Activated T-cell treated with anti-CD3 and anti-CD28 coated beads for 24 hours (primary cell): Measurements from ENCODE around the gene LRP8.
"Not testable (repeated sequence)": the region's sequence is repeated elsewhere in the genome, so short reads cannot be mapped to it uniquely, and the experiment has no call there.

Experiments used
- DNase-seq: peaks from one replicate; pipeline ENCODE4 v3.0.0-alpha.2; 2020; ENCODE audit warnings: low read depth

LRP8 gene

DNA sequence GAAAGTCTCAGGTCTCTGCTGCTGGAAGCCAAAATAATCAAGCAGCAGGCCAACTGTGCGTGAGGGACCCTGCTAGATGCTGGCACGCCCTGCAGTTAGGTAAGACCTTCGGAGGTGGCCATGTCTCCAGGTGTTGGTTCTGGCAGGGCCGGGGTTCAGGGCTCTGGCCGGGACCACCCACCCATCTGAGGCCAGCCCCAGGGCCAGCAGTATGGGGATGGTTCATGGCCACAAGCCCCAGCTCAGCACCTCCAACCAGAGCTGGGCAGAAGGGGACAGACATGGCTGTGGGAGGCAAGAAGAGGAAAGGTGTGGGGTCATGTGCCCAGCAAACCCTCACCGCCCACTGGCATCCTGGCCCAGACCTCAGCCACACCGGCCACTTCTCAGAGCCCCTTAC lies 23.3 kb downstream of the LRP8 start:
- DNase-seq: no peak

DNA sequence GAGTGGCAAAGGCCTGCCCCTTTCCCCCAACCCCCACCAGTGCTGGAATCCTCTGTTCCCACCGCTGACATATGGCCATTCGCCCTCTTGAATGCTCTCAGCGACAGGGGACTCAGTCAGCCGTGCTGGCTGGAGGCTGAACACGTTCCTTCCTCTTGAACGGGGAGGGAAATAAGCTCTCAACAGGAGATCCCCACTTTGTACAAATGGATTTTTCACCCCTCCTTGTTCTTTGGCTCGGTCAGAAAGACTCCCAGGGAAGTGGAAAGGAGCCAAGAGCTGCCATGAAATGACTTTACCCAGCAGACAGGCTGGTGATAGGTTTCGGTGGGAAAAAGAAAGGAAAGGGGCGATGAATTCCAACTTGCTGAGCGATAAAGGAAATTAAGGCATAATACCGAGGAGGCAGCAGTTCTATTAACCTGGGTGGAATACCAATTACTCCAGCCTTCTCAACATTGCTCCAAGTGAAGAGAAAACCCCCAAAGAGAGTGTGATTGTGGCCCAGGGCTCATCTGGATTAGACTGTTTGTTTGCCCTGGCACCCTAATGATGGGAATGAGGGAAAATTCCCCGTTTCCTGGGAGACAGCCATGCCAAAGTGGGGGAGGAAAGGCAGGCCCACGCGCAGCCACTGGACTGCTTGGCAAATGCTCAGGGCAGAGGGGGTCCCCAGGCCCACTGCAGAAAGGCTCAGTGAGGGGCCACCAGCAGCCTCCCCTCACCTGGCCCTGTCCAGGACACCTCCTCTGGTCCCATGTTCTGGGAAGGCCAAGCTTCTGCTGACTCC lies 23.9 kb downstream of the LRP8 start:
- no peak for DNase-seq

DNA sequence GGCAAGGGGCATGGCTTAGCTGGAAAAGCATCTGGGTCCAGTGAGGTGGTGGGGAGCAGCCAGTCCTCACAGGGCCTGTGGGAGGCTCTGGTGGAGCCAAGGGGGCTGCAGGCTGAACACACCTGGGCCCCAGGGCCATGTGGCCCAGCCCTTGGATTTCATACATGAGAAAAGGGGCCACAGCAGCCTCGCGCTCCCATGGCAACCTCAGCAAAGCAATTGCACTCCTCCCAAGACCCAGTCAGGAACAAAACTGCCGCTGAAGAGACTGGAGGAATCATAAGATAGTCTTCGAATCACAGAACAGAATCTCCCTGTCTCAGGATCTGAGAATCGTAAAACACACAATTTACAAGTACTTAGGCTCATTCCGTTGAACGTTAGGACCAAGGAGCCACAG lies 24.6 kb downstream of the LRP8 start:
- no peak for DNase-seq

DNA sequence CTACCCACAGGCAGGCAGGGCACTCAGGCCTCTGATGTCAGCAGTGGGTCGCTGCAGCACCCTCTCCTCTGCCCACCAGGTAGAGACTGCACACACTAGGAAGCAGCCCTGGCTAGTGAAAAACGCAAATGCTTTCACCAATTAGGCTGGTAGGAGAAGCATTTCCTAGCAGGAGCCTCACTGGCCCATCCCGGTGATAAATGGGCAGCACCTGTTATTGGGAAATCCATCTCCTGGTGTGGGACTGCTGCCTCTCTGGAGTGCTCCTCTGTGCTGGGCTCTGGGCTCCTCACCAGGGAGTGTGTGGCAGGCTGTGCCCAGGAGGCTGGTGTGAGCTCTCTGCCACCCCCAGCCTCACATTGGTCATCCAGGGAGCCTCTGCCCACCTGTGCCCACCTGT lies 28.6 kb downstream of the LRP8 start:
- DNase-seq: no peak

DNA sequence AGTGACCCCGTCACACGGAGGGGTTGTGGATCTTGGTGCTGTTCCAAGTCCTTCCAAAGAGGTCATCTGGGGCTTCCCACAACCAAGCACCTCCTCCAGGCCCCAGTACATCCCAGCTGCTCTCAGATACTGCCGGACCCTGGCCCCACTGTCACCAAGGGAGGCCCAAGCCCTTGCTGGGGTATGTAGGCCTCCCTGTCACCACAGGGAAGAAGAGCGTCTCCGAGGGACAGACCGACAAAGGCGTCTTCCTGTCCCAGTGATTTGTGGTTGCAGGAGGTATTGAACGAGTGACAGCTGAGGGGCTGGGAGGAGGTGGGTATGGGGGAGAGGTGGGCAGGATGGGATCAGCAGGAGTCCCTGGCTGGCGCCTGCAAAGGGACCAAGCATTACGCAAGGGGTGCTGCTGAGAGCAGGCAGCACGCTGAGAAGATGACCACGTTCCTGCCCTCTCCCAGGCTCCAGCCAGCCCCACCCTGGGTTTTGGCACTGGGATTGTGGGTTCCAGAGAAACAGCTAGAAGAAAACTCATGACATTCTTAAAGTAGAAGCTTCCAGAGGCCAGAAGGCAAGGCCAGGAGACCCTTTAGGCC lies 29.7 kb downstream of the LRP8 start:
- DNase-seq: no peak

DNA sequence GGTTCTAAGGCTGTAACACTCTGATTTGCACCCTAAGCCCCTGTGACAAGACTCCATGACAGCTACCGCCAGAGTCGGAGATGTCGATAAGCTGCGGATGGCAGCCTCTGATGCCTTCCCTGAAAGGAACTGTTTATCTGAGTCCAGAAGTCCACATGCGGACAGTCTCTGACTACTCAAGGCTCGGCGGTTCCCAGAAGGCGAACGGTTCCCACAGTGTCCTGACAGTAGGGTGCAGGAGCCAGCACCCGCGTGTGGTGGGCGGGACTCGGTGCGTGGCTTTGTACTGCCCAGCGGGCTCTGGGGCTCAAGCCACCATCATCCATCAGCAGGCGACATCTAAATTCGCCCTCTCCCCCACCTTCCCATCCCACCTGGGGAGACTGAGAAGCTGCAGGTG lies 30.7 kb downstream of the LRP8 start:
- no peak for DNase-seq

DNA sequence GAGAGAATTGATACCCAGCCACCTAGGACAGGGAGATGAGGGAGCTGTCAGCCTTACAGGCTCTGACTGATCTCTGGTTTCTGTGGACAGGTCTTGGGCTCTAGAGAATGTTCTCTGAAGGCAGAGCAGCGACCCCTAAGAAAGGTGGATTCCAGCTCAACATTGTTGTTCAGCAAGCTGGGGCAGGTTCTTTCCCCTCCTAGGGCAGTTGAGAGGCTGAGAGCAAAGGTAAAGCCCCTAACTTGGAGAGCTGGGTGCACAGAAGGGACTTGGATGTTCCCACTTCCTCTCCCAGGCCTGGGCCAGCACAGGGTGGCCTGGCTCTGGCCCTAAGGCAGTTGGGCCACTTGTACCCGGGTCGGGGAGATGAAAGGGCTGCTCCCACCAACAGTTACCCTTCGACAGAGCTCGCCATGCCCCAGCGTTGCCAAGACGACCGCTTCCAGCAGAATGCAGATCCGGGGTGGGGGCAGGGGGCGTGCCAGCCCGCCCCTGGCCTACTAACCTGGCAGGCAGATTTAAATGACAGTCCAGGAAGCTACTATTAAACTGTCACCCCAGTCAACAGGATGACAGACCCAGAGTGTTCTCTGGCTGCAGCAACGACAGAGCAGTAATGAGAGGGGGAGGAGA lies 31.6 kb downstream of the LRP8 start:
- no peak for DNase-seq

DNA sequence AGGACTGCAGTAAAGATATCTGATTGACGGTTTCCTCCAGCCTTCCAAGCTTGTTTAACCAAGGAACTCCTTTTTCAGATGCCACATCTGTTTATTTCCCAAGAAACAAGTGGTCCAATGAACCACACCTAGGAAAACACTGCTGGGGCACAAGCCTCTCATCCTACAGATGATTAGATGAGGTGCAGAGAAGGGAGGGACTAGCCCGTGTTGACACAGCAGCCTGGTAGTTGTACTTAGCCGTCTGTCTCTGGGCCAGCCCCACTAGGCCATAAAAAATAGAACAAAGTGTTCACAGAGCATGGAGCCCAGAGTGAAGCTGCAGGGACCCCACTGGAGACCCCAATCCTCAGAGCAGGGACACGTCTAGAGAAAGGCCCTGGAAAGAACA lies 32.1 kb downstream of the LRP8 start:
- DNase-seq: no peak

DNA sequence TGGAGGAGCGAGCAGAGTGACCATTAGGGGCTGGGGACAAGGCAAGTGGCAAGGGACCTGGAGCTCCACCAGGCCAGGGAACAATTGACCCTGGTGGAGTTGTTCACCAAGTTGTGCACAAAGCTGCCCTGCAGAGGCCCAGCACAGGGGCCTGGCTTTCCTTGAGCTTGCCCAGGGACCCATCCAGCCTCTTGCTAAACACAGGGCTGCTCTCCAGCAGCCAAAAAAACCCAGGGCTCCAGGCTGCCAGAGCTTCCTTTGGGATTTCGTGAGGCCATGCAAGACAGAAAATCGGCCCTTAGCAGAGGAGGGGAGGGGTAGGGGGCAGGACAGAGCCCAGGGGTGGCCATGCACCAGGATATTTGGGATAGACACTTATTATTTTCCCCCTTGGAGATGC lies 32.6 kb downstream of the LRP8 start:
- DNase-seq: no peak

DNA sequence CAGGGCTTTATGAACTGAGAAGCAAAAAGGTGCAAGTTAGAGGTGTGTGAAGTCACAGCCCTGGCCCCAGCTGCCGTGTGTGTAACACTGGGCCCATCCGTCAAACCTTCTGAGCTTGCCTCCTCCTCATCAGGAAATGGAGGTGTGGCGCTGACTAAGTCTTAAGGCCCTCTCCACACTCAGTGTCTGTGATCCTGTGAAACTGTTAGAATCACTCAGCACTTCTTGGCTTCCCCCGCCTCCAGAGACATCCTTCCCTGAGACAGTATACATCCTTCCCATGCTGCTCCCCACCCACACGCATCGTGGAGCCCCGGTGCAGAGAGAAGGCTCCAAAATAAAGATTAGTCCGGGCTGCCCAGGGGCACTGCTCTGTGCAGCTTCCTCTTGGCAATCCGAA lies 33.3 kb downstream of the LRP8 start:
- peak; percentile 49 for DNase-seq

DNA sequence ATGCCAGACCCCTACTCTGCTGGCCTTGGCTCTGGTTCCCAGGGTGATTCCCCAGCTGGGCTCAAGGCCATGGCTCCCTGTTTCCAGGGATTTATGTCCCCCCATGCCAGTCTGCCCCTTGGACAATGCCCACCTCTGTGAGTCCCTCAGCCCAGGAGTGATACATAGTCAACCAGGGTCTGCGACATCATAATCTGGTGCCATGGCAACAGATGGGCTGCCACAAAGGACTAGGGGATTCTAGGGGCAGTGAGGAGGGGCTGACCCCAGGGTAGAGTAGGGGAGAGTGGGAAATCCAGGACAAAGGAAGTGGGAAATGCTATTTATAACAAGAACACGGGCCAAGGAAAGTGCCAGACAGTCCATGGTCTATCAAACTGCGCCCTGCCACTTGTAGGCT lies 33.8 kb downstream of the LRP8 start:
- DNase-seq: no peak

DNA sequence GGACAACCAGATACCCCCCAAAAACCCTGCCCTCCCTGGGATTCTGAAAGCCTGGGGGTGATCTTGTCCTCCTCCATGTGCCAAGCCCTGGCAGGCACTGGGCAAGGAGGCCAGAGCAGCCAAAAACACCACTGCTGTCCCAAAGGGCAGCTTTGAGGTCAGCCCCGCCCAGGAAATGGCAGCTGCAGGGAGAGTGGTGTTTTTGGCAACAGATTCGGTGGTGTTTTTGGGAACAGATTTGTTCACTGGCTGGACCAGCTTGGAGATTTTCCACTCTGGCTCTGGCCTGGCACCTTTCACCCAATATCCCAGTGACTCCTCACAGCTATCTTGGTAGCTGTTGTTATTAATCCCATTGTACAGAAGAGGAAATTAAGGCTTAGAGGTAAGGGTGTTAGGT lies 34.7 kb downstream of the LRP8 start:
- no peak for DNase-seq

DNA sequence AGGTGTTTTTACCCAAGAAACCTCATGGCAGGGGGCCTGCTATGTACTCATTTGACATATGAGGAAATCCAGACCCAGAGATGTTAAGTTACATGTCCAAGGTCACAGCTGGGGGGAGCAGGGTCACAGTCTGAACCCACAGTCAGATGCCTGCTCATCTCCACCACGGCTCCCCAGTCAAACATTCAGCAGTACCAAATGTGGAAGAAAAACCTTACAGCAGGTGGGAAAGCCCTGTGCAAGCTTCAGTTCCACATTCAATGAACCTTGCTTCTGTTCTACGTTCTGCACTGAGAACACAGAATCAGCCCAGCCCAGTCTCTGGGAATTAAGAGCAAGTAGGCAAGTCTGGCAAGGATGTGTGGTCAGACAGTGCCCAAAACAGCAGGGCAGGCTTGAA lies 35.2 kb downstream of the LRP8 start:
- no peak for DNase-seq

DNA sequence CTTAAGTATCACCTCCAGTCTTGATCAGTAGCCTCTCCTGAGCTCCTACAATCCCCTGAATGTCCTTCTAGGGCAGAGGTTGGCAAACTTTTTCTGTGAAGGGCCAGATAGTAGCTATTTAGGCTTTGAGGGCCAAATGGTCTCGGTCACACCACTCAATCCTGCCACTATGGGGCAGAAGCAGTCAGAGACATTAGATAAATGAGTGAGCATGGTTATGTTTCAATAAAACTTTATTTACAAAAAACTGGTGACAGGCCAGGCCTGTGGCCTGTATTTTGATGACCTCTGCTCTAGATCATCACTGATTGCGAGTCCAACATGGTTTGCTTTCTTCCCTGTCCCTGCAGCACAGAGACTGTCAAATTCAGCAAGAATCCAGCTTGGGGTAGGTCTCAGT lies 36.3 kb downstream of the LRP8 start:
- DNase-seq: no peak

DNA sequence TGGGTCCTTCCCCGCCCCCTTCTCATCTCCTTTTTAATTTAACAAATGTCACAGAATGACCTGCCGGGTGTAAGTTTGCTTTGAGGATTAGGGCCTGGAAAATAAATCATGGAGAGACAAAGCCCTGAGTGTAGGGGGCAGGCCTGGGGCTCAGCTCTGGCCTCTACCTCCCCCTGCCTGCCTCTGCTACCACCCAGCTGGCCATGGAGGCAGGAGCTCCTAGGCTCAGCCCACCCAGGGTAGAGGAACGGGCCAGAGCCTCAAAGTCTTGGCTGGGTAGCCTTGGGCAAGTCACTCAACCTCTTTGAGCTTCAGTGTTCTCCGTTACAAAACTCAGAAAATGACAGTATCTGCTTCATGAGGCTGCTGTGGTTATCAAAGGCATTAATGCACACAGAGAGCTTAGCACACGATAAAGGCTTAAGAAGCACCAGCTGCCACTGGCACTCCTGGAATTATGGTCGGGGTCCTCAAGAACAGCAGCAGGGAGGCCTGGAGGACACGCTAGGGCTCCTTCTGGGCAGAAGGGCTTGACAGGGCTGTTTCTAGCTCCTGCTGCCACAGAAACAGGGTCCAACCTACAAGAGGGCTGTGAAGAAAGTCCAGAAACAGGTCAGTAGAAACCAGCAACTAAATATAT lies 39.0 kb downstream of the LRP8 start:
- DNase-seq: no peak

DNA sequence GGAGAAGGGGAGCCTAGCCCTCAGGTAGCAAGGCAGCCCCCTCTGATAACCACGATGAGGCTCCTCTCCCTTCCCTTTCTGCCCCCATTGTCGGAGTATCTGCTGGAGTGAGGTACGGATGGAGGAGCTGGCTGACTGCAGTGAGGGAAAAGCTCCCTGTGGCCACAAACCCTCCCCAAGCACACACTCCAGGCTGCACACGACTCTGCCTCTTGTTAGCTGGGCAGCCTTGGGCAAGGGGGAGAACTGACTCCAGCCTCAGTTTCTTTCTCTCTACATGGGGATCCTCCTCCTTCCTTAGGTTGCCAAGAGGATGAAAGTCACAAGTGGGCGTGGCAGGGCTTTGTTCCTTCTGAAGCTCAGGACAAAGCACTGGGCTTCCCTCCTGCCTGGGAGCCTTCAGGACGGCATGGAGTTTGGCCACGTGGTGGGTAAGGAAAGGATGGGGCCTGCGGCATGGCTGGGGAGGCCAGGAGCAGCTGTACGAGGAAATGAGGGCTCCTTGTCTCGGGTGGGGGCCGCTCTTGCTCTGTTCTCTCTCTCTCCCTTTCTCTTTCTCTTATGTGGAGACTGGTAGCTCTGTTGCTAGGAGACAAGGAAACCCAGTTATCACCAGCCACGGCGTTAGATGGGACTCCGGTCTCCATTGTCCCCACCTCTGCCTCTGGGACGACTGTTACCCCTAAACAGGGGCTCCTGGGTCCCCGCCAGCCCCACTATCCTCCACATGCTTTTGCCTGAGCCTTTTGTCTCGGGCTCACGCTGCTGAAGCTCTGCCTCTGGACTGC lies 39.7 kb downstream of the LRP8 start:
- DNase-seq: no peak

DNA sequence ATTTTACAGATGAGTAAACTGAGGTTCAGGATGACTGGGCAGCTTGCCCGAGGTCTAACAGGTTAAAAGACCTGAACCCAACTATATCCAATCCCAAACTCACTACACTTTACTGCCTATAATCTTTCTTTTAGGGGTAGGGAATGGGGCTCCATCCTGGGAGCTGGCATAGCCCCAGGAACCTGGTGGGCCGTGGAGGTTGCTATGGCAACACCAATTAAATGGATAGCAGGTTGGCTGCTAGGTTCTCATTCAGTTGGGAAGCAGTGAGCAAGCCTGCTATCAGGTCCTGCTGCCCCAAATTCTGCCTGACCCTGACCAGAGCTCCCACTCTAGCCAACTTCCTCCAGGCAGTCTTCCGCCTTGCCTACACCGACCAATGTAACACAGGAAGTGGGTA lies 40.9 kb downstream of the LRP8 start:
- DNase-seq: no peak

DNA sequence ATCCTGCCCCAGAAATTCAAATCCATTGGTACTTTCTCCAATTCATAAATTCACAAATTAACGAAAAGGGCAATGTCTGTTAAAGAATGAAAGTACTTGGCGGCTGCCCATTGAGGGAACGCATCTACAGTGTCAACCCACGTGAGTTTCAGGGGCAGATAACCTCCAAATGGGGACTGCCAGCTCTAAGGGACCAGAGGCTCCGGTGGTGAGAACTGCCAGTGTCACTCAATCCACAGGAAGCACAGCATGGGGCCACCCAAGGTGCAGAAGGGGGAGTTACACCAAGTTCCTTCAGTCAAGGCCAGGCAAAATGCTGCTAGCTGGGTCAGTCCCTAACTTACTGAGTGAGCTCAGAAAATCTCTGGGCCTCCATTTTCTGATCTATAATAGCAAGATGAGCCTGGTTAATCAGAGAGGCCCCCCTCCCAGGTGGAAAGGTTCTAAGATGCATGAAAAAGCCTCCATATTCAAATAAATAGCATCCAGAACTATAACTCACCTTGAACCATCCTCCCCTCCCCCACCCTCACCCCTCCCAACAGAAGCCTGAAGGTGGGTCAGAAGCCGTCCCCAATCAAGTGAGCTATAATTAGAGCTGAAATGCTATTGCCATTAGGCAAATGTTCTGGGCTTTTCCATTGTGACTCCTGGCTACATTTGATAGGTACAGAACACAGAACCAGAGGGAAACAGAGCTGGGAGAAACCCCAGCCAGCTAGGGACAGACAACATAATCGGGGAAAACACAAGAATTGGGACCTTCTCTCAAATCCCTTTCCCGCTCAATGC lies 41.7 kb downstream of the LRP8 start:
- DNase-seq: no peak

DNA sequence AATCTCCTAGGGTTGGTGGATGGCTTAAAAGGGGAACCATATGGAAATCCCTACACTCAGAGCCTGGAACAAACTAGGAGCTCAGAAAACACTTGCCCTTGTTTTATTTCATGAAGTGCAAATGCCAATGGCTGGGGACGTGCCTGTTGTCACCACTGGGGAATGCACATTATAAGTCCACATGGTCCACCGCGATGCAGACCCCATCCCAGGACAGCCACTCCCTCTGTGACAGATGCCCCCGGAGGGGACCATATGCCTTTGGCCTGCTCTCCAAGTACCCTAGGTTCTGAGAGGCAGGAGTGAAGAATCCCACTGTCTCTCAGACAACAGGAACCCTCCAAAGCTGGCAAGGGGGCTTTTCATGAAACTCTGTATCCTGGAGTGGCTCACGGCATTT lies 42.3 kb downstream of the LRP8 start:
- no peak for DNase-seq

DNA sequence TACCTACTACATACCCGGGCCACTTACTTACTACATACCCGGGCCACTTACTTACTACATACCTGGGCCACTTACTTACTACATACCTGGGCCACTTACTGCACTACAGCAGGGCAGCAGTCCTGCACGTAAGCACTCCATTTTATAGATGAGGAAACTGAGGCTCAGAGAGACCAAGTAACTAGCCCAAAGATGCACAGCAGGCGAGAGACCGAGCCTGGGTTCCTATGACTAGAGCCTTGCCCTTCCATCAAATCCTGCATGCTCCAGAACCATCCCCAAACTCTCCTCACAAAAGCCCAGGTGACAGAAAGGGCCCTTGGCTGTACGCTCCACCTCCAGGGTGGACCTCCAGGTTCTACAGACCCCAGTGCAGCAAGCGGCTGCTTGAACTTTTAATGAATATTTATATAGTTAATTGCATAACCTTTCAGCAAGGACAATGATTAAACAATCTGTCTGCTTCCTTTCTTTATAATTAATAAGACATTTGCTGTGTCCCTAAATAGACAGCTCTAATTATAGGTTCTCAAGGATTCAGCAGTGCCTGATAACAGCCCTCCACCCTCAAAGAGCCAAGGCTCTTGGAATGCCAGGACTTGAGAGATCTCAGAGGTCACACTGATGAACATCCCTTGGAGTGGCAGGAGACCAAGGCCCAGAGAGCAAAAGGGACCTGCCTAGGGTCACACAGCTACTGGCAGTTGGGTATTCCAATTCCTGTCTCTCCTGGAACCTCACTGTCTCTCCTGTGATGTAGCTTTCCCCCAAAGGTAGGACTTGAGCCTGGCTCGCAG lies 43.4 kb downstream of the LRP8 start:
- DNase-seq: no peak

DNA sequence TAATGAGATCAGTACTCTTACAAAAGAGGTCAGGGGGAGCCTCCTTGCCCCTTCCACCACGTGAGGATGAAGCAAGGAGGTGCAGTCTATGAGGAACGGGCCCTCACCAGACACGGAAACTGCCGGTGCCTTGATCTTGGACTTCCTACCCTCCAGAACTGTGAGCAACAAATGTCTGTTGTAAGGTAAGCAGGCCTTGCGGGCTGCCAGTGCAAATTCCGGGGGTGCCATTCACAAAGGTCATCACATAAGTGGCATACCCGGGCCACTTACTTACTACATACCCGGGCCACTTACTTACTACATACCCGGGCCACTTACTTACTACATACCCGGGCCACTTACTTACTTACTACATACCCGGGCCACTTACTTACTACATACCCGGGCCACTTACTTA lies 44.7 kb downstream of the LRP8 start:
- not testable (repeated sequence) for DNase-seq
